Keratinocyte (primary cell): Measurements from ENCODE around the gene FRMD4B. TPM values are rescaled to one million over a fixed set of nuclear protein-coding genes. Genes with fewer than 3 reads are reported as not detected.

Experiments
- DNase-seq: peaks from one replicate; pipeline ENCODE4 v3.0.0-alpha.2; 2011; ENCODE audit warnings: low read depth, missing footprints, low spot score
- FAIRE-seq: peaks from 2 replicates; lab custom pipeline; 2011; peaks lifted over from hg19 to GRCh38; lab: Jason Lieb, UNC
- H2AFZ ChIP-seq: 2 replicates; pipeline ENCODE4 v1.6.0; 2012; ENCODE audit warnings: low read length, control low read depth, inconsistent platforms; ENCODE audit not compliant: control insufficient read depth
- H3K27ac ChIP-seq: 2 replicates; pipeline ENCODE4 v1.5.1; 2011; ENCODE audit warnings: low read length; ENCODE audit not compliant: control insufficient read depth, insufficient read depth
- H3K27me3 ChIP-seq: 3 replicates; pipeline ENCODE4 v1.6.0; 2011; ENCODE audit warnings: low read length; ENCODE audit not compliant: control insufficient read depth, insufficient read depth; ENCODE audit errors: extremely low read depth
- H3K36me3 ChIP-seq, 2 experiments: 2 replicates in 1 of 2; 3 replicates in 1 of 2; pipeline ENCODE4 v1.5.1; 2011; ENCODE audit warnings: low read length in 2 of 2, mild to moderate bottlenecking in 1 of 2; ENCODE audit not compliant: control insufficient read depth in 2 of 2, insufficient read depth in 2 of 2; ENCODE audit errors: extremely low read depth in 1 of 2
- H3K4me1 ChIP-seq: 3 replicates; pipeline ENCODE4 v1.5.1; 2011; ENCODE audit warnings: low read length; ENCODE audit not compliant: control insufficient read depth, insufficient read depth; ENCODE audit errors: extremely low read depth
- H3K4me2 ChIP-seq: 3 replicates; pipeline ENCODE4 v1.6.0; 2011; ENCODE audit warnings: low read depth, low read length; ENCODE audit not compliant: control insufficient read depth, insufficient read depth; ENCODE audit errors: extremely low read depth
- H3K4me3 ChIP-seq, 3 experiments: fragments of 200-600 bp in 1 of 3; sonication (generic) in 1 of 3; 2 replicates in 2 of 3; 3 replicates in 1 of 3; pipeline ENCODE4 v1.5.1; 2011 to 2016; ENCODE audit warnings: low read length in 3 of 3, mild to moderate bottlenecking in 3 of 3, control low read depth in 2 of 3, inconsistent platforms in 1 of 3, low read depth in 1 of 3, mixed read lengths in 1 of 3, mixed run types in 1 of 3, moderate library complexity in 1 of 3; ENCODE audit not compliant: control insufficient read depth in 2 of 3, insufficient read depth in 2 of 3; ENCODE audit errors: extremely low read depth in 1 of 3
- H3K79me2 ChIP-seq: 2 replicates; pipeline ENCODE4 v1.6.0; 2012; ENCODE audit warnings: low read length; ENCODE audit not compliant: control insufficient read depth, insufficient read depth
- H3K9ac ChIP-seq: 3 replicates; pipeline ENCODE4 v1.6.0; 2011; ENCODE audit warnings: low read length; ENCODE audit not compliant: control insufficient read depth, insufficient read depth; ENCODE audit errors: extremely low read depth
- H3K9me1 ChIP-seq: 3 replicates; pipeline ENCODE4 v1.6.0; 2011; ENCODE audit warnings: low read length; ENCODE audit not compliant: control insufficient read depth, insufficient read depth; ENCODE audit errors: extremely low read depth
- H3K9me3 ChIP-seq: 2 replicates; pipeline ENCODE4 v1.5.1; 2012; ENCODE audit warnings: low read depth, low read length; ENCODE audit not compliant: control insufficient read depth
- H4K20me1 ChIP-seq: 3 replicates; pipeline ENCODE4 v1.6.0; 2011; ENCODE audit warnings: low read length; ENCODE audit not compliant: control insufficient read depth, insufficient read depth; ENCODE audit errors: extremely low read depth
- EZH2 ChIP-seq: IDR thresholded peaks from one replicate; pipeline ENCODE4 v1.6.1; 2012; ENCODE audit warnings: inconsistent platforms, mild to moderate bottlenecking, low read length, moderate library complexity
- dilution Hi-C: fragments of 300-500 bp; cut with MboI; formaldehyde crosslinking; loops from one replicate; pipeline ENCODE4 v1.7.0; 2020; ENCODE audit warnings: low sequenced_read_pairs; ENCODE audit not compliant: extremely low pct_ligation_motif_present
- polyA plus RNA-seq, 5 experiments: library from polyadenylated mRNA; depleted of rRNA in 3 of 5; stranded (reverse) in 3 of 5; stranded (forward) in 1 of 5; unstranded in 1 of 5; fragments of >200 nt; gene quantifications; 1 replicate in 1 of 5; 2 replicates in 3 of 5; 3 replicates in 1 of 5; pipeline versions ENCODE4 v1.2.1 to v1.2.3, GENCODE V29; 2011 to 2012; ENCODE audit warnings: missing spikeins in 2 of 5, low read depth in 1 of 5, low replicate concordance in 1 of 5
- TF ChIP-seq, protein P1 (sequence below), 3 experiments: IDR thresholded peaks in 1 of 3; conservative IDR thresholded peaks in 1 of 3; optimal IDR thresholded peaks in 1 of 3; 2 replicates in 2 of 3; 3 replicates in 1 of 3; pipeline versions ENCODE3 to v1.5.1; 2011; ENCODE audit warnings: low read length in 3 of 3, mild to moderate bottlenecking in 3 of 3, moderate library complexity in 2 of 3, control low read depth in 1 of 3, inconsistent platforms in 1 of 3; ENCODE audit not compliant: insufficient read depth in 2 of 3; ENCODE audit errors: extremely low read depth in 1 of 3

FRMD4B gene
- polyA plus RNA-seq, 1 donor (not counting 4 experiments of a cell fraction or from before 2014, with no cell fraction given), result 48.3 TPM

DNA sequence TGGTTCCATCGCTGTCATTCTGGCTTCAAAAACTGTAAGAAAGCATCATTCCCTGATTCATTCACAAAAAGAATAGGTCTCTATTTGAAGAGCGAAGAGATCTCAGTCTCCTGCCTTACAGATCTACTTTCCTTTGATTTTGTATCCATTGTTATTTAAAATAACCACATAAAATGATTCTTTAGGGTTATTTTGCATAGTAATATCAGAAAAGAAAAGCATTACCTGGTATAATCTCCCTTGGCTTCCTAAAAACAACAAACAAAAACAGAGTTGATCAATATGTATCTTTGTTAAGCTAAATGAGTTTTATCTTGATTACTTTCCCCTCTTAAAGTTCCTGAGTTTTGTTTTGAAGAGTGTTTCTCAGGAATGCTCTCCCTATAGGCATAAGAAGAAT is 136.9 kb downstream of the FRMD4B start:
- FAIRE-seq (no peak), DNase-seq (no peak)
- no peaks in the 10 kb centered on the region for H3K9me1 ChIP-seq
- TF ChIP-seq, protein P1, sequence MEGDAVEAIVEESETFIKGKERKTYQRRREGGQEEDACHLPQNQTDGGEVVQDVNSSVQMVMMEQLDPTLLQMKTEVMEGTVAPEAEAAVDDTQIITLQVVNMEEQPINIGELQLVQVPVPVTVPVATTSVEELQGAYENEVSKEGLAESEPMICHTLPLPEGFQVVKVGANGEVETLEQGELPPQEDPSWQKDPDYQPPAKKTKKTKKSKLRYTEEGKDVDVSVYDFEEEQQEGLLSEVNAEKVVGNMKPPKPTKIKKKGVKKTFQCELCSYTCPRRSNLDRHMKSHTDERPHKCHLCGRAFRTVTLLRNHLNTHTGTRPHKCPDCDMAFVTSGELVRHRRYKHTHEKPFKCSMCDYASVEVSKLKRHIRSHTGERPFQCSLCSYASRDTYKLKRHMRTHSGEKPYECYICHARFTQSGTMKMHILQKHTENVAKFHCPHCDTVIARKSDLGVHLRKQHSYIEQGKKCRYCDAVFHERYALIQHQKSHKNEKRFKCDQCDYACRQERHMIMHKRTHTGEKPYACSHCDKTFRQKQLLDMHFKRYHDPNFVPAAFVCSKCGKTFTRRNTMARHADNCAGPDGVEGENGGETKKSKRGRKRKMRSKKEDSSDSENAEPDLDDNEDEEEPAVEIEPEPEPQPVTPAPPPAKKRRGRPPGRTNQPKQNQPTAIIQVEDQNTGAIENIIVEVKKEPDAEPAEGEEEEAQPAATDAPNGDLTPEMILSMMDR (optimal IDR thresholded peaks at IDR 0.05 in 1 of 3, IDR thresholded peaks at IDR 0.05 in 1 of 3, conservative IDR thresholded peaks at IDR 0.05 in 1 of 3; ENCODE audit: extremely low read depth in 1 of 3, insufficient read depth in 2 of 3, low read length in 3 of 3), result no peak
- TF ChIP-seq EZH2, result no peak
- no peaks in the 10 kb centered on the region for H3K27me3 ChIP-seq
- H3K27ac ChIP-seq, result no peak overlapping the region
- no peaks in the 10 kb centered on the region for H3K9me3 ChIP-seq
- no peak overlapping the region for H3K4me3 ChIP-seq
- H3K9ac ChIP-seq, result no peak overlapping the region
- H3K36me3 ChIP-seq, result peaks cover 0 to 5% of the 10 kb centered on the region in 2 experiments
- H3K4me2 ChIP-seq, result no peak overlapping the region
- no peak overlapping the region for H2AFZ ChIP-seq
- no peaks in the 10 kb centered on the region for H3K79me2 ChIP-seq
- H3K4me1 ChIP-seq, result no peaks in the 10 kb centered on the region
- H4K20me1 ChIP-seq, result no peaks in the 10 kb centered on the region
- dilution Hi-C loops, result no loop called here

DNA sequence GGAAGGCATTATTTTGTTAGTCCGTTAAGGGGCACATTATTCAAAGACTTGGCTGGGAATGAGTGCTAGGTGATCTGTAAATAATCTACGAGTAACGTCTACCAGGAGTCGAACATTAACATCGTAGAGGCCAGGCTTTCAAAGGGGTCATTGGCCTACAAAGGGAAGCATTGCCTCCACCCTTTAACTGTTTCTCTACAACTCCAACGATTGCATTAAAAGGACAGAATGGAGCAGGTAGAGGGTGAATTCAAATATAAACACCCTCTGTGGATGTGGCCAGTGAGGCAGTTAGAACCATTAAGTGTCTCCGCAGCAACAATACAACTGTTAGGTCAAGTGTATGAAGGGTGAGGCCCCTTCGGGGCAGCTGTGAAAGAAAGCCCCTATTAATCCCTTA is 137.5 kb downstream of the FRMD4B start:
- Histone ChIP-seq H3K4me2 (no peak overlapping the region), H2AFZ (no peak overlapping the region), H4K20me1 (no peaks in the 10 kb centered on the region), H3K27ac (no peak overlapping the region), H3K36me3 (peaks cover 0 to 5% of the 10 kb centered on the region in 2 experiments), H3K9me3 (no peaks in the 10 kb centered on the region), H3K79me2 (no peaks in the 10 kb centered on the region), H3K4me1 (peaks cover 1% of the 10 kb centered on the region), H3K27me3 (no peaks in the 10 kb centered on the region), H3K4me3 (no peak overlapping the region), H3K9ac (no peak overlapping the region), H3K9me1 (no peaks in the 10 kb centered on the region)
- dilution Hi-C loops, result no loop called here
- TF ChIP-seq, protein P1 (optimal IDR thresholded peaks at IDR 0.05 in 1 of 3, IDR thresholded peaks at IDR 0.05 in 1 of 3, conservative IDR thresholded peaks at IDR 0.05 in 1 of 3; ENCODE audit: extremely low read depth in 1 of 3, insufficient read depth in 2 of 3, low read length in 3 of 3), result no peak
- TF ChIP-seq EZH2, result no peak
- FAIRE-seq (no peak), DNase-seq (no peak)
